AG04449 (cell line): Measurements from ENCODE around the gene ZNF136.

ENCODE experiments used
- CTCF ChIA-PET: fragments of 350-600 bp; formaldehyde crosslinking; extraction: SDS; loops from one replicate; lab custom pipeline; 2021; ENCODE audit warnings: antibody characterized with exemption; lab: Yijun Ruan, JAX
- POLR2A ChIA-PET: fragments of 400-600, 350-600 bp; formaldehyde crosslinking; extraction: SDS; loops from one replicate; lab custom pipeline; 2020; ENCODE audit warnings: antibody characterized with exemption, inconsistent platforms; lab: Yijun Ruan, JAX
- DNase-seq: peaks from one replicate; pipeline ENCODE4 v3.0.0-alpha.2; 2010; ENCODE audit warnings: low read depth, low spot score
- H3K4me3 ChIP-seq: 2 replicates; pipeline ENCODE4 v1.5.1; 2011; ENCODE audit warnings: low read depth, mild to moderate bottlenecking, control low read depth, low read length
- TF ChIP-seq, protein P1 (sequence below): IDR thresholded peaks from one replicate; pipeline ENCODE4 v1.5.1; 2011; ENCODE audit warnings: mild to moderate bottlenecking, moderate library complexity, low read length, control low read depth, inconsistent platforms; ENCODE audit not compliant: insufficient read depth; ENCODE audit errors: missing control alignments

The ZNF136 gene

GRCh38 chr19:12145348-12145747 lies 17.5 kb upstream of the ZNF136 start:
- ChIA-PET CTCF (interaction anchor here (1.1 to 3.5 kb wide), 2 partner anchors 86 to 347 kb away, joined by 3 to 19 read pairs; partner anchors contain the start of gene ZNF491), POLR2A (no interaction called here)
- no peak overlapping the region for H3K4me3 ChIP-seq
- no peak for DNase-seq
- TF ChIP-seq, protein P1, sequence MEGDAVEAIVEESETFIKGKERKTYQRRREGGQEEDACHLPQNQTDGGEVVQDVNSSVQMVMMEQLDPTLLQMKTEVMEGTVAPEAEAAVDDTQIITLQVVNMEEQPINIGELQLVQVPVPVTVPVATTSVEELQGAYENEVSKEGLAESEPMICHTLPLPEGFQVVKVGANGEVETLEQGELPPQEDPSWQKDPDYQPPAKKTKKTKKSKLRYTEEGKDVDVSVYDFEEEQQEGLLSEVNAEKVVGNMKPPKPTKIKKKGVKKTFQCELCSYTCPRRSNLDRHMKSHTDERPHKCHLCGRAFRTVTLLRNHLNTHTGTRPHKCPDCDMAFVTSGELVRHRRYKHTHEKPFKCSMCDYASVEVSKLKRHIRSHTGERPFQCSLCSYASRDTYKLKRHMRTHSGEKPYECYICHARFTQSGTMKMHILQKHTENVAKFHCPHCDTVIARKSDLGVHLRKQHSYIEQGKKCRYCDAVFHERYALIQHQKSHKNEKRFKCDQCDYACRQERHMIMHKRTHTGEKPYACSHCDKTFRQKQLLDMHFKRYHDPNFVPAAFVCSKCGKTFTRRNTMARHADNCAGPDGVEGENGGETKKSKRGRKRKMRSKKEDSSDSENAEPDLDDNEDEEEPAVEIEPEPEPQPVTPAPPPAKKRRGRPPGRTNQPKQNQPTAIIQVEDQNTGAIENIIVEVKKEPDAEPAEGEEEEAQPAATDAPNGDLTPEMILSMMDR, result no peak

DNA sequence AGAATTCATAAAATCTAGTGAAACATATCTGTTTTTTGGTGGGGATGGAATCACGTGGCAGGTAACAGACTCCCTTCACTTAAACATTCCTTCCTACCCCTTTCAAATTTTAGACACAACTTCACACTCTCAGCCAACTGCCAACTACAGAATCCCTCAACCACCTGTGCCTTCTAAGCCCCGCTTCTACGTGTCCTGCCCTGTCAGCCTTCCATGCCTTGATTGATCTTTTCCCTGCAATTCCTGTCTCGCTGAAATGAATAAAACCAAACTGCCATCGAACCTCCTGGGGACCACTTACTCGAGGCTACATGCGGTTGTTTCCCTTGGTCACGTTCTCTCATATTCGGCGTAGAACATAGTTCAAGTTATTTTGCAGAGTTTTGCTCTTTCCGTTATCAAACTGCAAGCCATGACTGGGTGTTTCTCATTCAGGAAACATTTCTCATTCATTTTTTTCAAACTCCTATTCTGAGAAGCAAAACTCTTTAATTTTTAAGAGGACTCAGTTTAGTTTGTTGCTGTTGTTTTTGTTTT lies 7.5 kb upstream of the ZNF136 start:
- CTCF ChIA-PET, result interaction anchor here (1.0 to 5.1 kb wide), 4 partner anchors 15 to 358 kb away, joined by 3 to 42 read pairs (median 5); partner anchors contain the start of genes ZNF20 and ZNF491
- TF ChIP-seq, protein P1, result no peak
- POLR2A ChIA-PET, result no interaction called here
- peak overlapping the region; percentile 80 for H3K4me3 ChIP-seq
- DNase-seq, result no peak

DNA sequence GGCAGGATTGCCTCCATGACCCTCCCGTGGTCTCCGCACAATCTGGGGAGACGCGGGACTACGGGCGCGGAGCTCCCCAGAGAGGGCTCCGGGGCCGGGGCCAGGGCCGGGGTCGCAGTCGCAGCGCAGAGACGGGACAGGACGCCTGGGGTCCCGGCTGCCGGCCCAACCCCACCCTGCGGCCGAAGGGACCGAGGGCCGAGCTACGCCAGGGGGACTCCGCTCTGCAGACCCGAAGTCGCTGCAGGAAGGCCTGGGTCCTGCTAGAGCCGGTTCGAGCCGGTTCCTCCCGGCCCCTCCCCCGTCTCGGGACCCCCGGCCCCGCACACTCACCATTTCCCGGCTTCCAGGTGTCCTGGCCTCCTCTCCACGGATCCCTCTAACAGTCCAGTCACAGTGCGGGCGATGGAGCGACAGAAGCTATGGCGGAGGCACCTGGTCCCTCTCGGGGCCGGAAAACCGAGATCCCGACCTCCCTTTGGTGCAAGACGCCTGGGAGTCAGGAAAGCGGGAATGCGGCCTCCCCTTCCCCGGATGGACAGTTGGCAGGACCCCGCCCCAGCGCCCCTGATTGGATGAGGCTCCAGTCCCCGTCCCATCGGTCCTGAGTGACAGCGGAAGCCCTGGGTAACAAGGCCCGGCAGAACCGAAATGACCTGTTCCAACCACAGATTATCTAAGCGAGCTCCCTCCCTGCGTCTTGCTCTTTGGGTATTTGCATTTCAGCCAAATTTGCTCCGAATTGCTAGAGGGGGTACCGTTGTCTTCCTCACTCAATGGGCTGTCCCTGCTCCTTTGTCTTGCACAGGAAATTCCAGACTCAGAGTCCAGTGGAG lies 6.5 kb upstream of the ZNF136 start, which contains the start of gene ZNF625:
TSS of gene ZNF625 (minus strand) at position 512 of the 836 bp plus-strand sequence. CDS start at position 336, 176 bp downstream.
- H3K4me3 ChIP-seq, result peak within 1 kb of the TSS; percentile 80
- TF ChIP-seq, protein P1, result no peak
- peak; percentile 24 for DNase-seq
- ChIA-PET POLR2A (interaction anchor here (0.6 to 1.5 kb wide), 3 partner anchors 16 to 385 kb away, joined by 3 to 10 read pairs (median 7); partner anchors contain the start of gene ZNF20), CTCF (interaction anchor here (1.1 to 5.1 kb wide), 4 partner anchors 16 to 359 kb away, joined by 3 to 42 read pairs (median 5); partner anchors contain the start of gene ZNF20)

- DNase-seq, result no peak
- H3K4me3 ChIP-seq, result no peak overlapping the region
- TF ChIP-seq, protein P1, result no peak
- ChIA-PET POLR2A (no interaction called here), CTCF (interaction anchor here (1.6 kb wide), 1 partner anchor 19 kb away, joined by 7 read pairs; no protein-coding TSS in a partner anchor)
Measured at GRCh38 chr19:12159773-12160414, 3.0 kb upstream of the ZNF136 start.

DNA sequence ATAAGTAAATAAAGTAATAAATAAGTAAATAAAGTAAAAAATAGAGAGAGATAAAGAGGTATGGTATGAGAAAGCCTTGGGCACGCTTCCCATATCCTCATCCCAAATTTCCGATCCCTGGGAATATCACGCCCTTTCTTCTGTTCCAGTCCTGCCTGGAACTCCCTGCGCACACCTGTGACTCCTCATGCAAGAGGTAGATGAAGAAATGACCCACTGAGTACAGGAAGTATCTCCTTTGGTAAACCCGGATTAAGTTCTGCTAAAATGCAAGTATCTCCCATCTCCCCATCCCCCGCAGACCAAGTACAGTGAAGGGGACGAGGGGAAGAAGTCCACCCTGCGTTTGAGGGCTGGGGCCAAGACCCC lies 399 bp upstream of the ZNF136 start:
- ChIA-PET CTCF (interaction anchor here (0.7 to 3.0 kb wide), 5 partner anchors 9 to 203 kb away, joined by 3 to 15 read pairs (median 3); partner anchors contain the start of genes ZNF20 and ZNF442), POLR2A (interaction anchor here (0.9 to 1.0 kb wide), 2 partner anchors 22 to 203 kb away, joined by 3 to 6 read pairs; partner anchors contain the start of genes ZNF20 and ZNF442)
- peak overlapping the region; percentile 92 for H3K4me3 ChIP-seq
- TF ChIP-seq, protein P1, result no peak
- no peak for DNase-seq
